PC-3 (cell line): ENCODE results near the gene YY1. TPM values are rescaled to one million over a fixed set of nuclear protein-coding genes. Genes with fewer than 3 reads are reported as not detected.

Experiments used
- ATAC-seq: fragments of 200-7000 bp; cut with Tn5 transposase; 2 replicates; pipeline ENCODE4 v1.9.1; 2020; ENCODE audit warnings: mild to moderate bottlenecking, moderate library complexity
- Bru-seq: library from RNA; stranded (reverse); fragments of 400-500 nt; gene quantifications from one replicate; lab custom pipeline; 2021; lab: Mats Ljungman, UMichigan
- BruChase-seq, 2 experiments: library from RNA; stranded (reverse); fragments of 400-500 nt; gene quantifications; one replicate each; lab custom pipeline; 2021; lab: Mats Ljungman, UMichigan
- BruUV-seq: library from RNA; stranded (reverse); fragments of 400-500 nt; replicated peaks from 2 replicates; lab custom pipeline; 2021; lab: Mats Ljungman, UMichigan
- CTCF ChIA-PET: fragments of 300-600 bp; sonication (Branson Sonifier 250); formaldehyde crosslinking; loops from one replicate; lab custom pipeline; 2022; ENCODE audit warnings: antibody characterized with exemption; lab: Charles Lee
- POLR2A ChIA-PET: fragments of 300-600 bp; sonication (Branson Sonifier 250); formaldehyde crosslinking; loops from one replicate; lab custom pipeline; 2022; ENCODE audit warnings: antibody characterized with exemption; ENCODE audit not compliant: unreplicated experiment; lab: Charles Lee
- DNase-seq: peaks from one replicate; pipeline ENCODE4 v3.0.0-alpha.2; 2015
- H2AFZ ChIP-seq: fragments of 300-600 bp; sonication (generic); 2 replicates; pipeline ENCODE4 v1.6.0; 2016; ENCODE audit warnings: antibody characterized with exemption, low read length
- H3F3A ChIP-seq: fragments of 300-600 bp; sonication (generic); one replicate; pipeline ENCODE4 v1.6.0; 2017; ENCODE audit warnings: antibody characterized with exemption, low read length, control low read depth, mild to moderate bottlenecking; ENCODE audit not compliant: unreplicated experiment
- H3K27ac ChIP-seq: fragments of 300-600 bp; sonication (generic); 2 replicates; pipeline ENCODE4 v1.5.1; 2016; ENCODE audit warnings: mild to moderate bottlenecking, low read length
- H3K27me3 ChIP-seq: fragments of 300-600 bp; sonication (generic); 2 replicates; pipeline ENCODE4 v1.6.1; 2016; ENCODE audit warnings: low read length, mixed read lengths
- H3K36me3 ChIP-seq: fragments of 300-600 bp; sonication (generic); 2 replicates; pipeline ENCODE4 v1.6.1; 2016; ENCODE audit warnings: low read depth, mixed run types, low read length, mixed read lengths
- H3K4me1 ChIP-seq: fragments of 300-600 bp; sonication (generic); 2 replicates; pipeline ENCODE4 v1.5.1; 2016; ENCODE audit warnings: low read length; ENCODE audit not compliant: insufficient read depth
- H3K4me2 ChIP-seq: fragments of 300-600 bp; sonication (generic); 2 replicates; pipeline ENCODE4 v1.6.0; 2016; ENCODE audit warnings: low read length
- H3K4me3 ChIP-seq: fragments of 300-600 bp; sonication (generic); 2 replicates; pipeline ENCODE4 v1.5.1; 2016; ENCODE audit warnings: mild to moderate bottlenecking, low read length, mixed read lengths
- H3K79me2 ChIP-seq: fragments of 300-600 bp; sonication (generic); 2 replicates; pipeline ENCODE4 v1.6.1; 2017; ENCODE audit warnings: low read length, mixed read lengths
- H3K9ac ChIP-seq: fragments of 300-600 bp; sonication (generic); 2 replicates; pipeline ENCODE4 v1.6.0; 2016; ENCODE audit warnings: mild to moderate bottlenecking, low read length
- H3K9me2 ChIP-seq: fragments of 300-600 bp; sonication (generic); replicated peaks from 2 replicates; pipeline ENCODE4 v1.6.1; 2016; ENCODE audit warnings: mixed run types, low read length, mixed read lengths
- H3K9me3 ChIP-seq: fragments of 300-600 bp; sonication (generic); 2 replicates; pipeline ENCODE4 v1.6.1; 2016; ENCODE audit warnings: low read length, mixed read lengths
- H4K20me1 ChIP-seq: fragments of 300-600 bp; sonication (generic); 2 replicates; pipeline ENCODE4 v1.6.1; 2016; ENCODE audit warnings: low read length, mixed read lengths
- CTCF ChIP-seq: fragments of 300-600 bp; sonication (generic); conservative IDR thresholded peaks from 2 replicates; pipeline ENCODE4 v1.5.1; 2017; ENCODE audit warnings: antibody characterized with exemption, low read depth, mild to moderate bottlenecking, low read length
- EZH2 ChIP-seq: fragments of 300-600 bp; sonication (generic); IDR thresholded peaks from one replicate; pipeline ENCODE4 v1.6.1; 2017; ENCODE audit warnings: antibody characterized with exemption, mild to moderate bottlenecking, low read length; ENCODE audit not compliant: unreplicated experiment
- EZH2phosphoT487 ChIP-seq: fragments of 300-600 bp; sonication (generic); IDR thresholded peaks from 2 replicates; pipeline ENCODE4 v1.6.1; 2018; ENCODE audit warnings: mild to moderate bottlenecking, antibody characterized with exemption, low read length, borderline replicate concordance
- intact Hi-C: fragments of 100-400 bp; cut with micrococcal nuclease; formaldehyde crosslinking; loops from 2 replicates; pipeline ENCODE4 v1.9.0; 2023
- long read RNA-seq: library from polyadenylated mRNA; unstranded; transcript quantifications from one replicate; pipeline ENCODE4 v2.0.0, GENCODE V29; 2021; ENCODE audit not compliant: unreplicated experiment
- total RNA-seq: library from RNA; depleted of rRNA; stranded (reverse); fragments of >200 nt; gene quantifications from 2 replicates; pipeline ENCODE4 v1.2.3, GENCODE V29; 2014; rRNA removed

Gene YY1
- total RNA-seq (64.1 and 88.4 TPM in 2 replicates), Bru-seq, nascent RNA (percentile 89 among the genes with signal in this experiment), BruChase-seq, experiment 1, labeled RNA remaining after a 6-hour chase (percentile 95 among the genes with signal in this experiment), BruChase-seq, experiment 2, labeled RNA remaining after a 2-hour chase (percentile 93 among the genes with signal in this experiment)
- long read RNA-seq, full-length matches to known transcripts, result 128 of 170 reads
- long read RNA-seq, partial matches to known transcripts, result 4 of 170 reads
- long read RNA-seq, other reads (novel, unspliced or antisense), result 38 of 170 reads

GRCh38 chr14:100238419-100239210 lies at the start of gene YY1:
TSS of gene YY1 (plus strand) at chr14:100239144. CDS start at chr14:100239245, 101 bp downstream.
- ChIA-PET CTCF (no interaction called here), POLR2A (no interaction called here)
- Histone ChIP-seq H3K9me3 (no peaks in the 10 kb centered on the region), H3K9me2 (no peaks in the 10 kb centered on the region), H3K79me2 (peaks cover 88% of the 10 kb centered on the region), H3F3A (no peaks in the 10 kb centered on the region), H3K4me1 (peaks cover 23% of the 10 kb centered on the region), H2AFZ (peak within 1 kb of the TSS; percentile 80), H3K36me3 (no peaks in the 10 kb centered on the region; the same call in none of the 2 replicates), H3K27me3 (no peaks in the 10 kb centered on the region), H3K9ac (peak within 1 kb of the TSS; percentile 98), H4K20me1 (peaks cover 46% of the 10 kb centered on the region), H3K4me3 (peak within 1 kb of the TSS; percentile 97), H3K4me2 (peak within 1 kb of the TSS; percentile 89), H3K27ac (peak within 1 kb of the TSS; percentile 79)
- intact Hi-C loops, result no loop called here
- TF ChIP-seq EZH2phosphoT487, result no peak
- TF ChIP-seq CTCF, result no peak
- no peak for TF ChIP-seq EZH2
- DNase-seq (peak; percentile 98), ATAC-seq (peak; percentile 87)
- BruUV-seq, result no TSS peak

- CTCF ChIA-PET, result interaction anchor here (0.6 kb wide), 1 partner anchor 219 kb away, joined by 4 read pairs; no protein-coding TSS in a partner anchor
- DNase-seq, result peak; percentile 49
Measured at GRCh38 chr14:100190126-100190525, 48.8 kb upstream of the YY1 start.

More at GRCh38 chr14:100190126-100190525, 48.8 kb upstream of the YY1 start:
- H3K4me3 ChIP-seq, result no peak overlapping the region
- no peak overlapping the region for H2AFZ ChIP-seq
- no TSS peak for BruUV-seq
- no peaks in the 10 kb centered on the region for H3K9me2 ChIP-seq
- no peak overlapping the region for H3K4me2 ChIP-seq
- peaks cover 12% of the 10 kb centered on the region for H3K4me1 ChIP-seq
- ATAC-seq, result no peak
- H3K36me3 ChIP-seq, result no peaks in the 10 kb centered on the region
- H3K9me3 ChIP-seq, result no peaks in the 10 kb centered on the region
- H3F3A ChIP-seq, result no peaks in the 10 kb centered on the region
- no peak overlapping the region for H3K27ac ChIP-seq
- no peak for TF ChIP-seq EZH2phosphoT487
- TF ChIP-seq EZH2, result no peak
- TF ChIP-seq CTCF, result no peak
- no peaks in the 10 kb centered on the region for H3K79me2 ChIP-seq
- no peaks in the 10 kb centered on the region for H3K27me3 ChIP-seq
- H4K20me1 ChIP-seq, result no peaks in the 10 kb centered on the region
- no peak overlapping the region for H3K9ac ChIP-seq
- intact Hi-C loops, result loop anchor here (5.0 kb wide), 2 partner anchors 133 to 187 kb away; partner anchors contain the start of gene WDR25
- POLR2A ChIA-PET, result no interaction called here
